GM23338 (cell line): Measurements from ENCODE around the gene PRKAG1. TPM values are rescaled to one million over a fixed set of nuclear protein-coding genes. Genes with fewer than 3 reads are reported as not detected.

ENCODE experiments used
- ATAC-seq: fragments of 200-7000 bp; cut with Tn5 transposase; 3 replicates; pipeline ENCODE4 v1.9.1; 2020
- DNase-seq: peaks from one replicate; pipeline ENCODE4 v3.0.0-alpha.2; 2015; ENCODE audit warnings: low spot score
- H2AFZ ChIP-seq: fragments of 200-600 bp; sonication (generic); 2 replicates; pipeline ENCODE4 v1.8.0; 2016; ENCODE audit warnings: antibody characterized with exemption, mild to moderate bottlenecking, moderate library complexity
- H3F3A ChIP-seq: fragments of 200-600 bp; sonication (generic); replicated peaks from 2 replicates; pipeline ENCODE4 v1.8.0; 2017; ENCODE audit warnings: antibody characterized with exemption, mixed run types, low read depth
- H3K27ac ChIP-seq: fragments of 200-600 bp; sonication (generic); 2 replicates; pipeline ENCODE4 v1.6.1; 2016; ENCODE audit warnings: low read depth
- H3K27me3 ChIP-seq: fragments of 200-600 bp; sonication (generic); 2 replicates; pipeline ENCODE4 v1.8.0; 2016; ENCODE audit warnings: mild to moderate bottlenecking, mixed run types, moderate library complexity; ENCODE audit not compliant: insufficient read depth
- H3K36me3 ChIP-seq: fragments of 200-600 bp; sonication (generic); 2 replicates; pipeline ENCODE4 v1.8.0; 2016; ENCODE audit warnings: mild to moderate bottlenecking; ENCODE audit not compliant: insufficient read depth
- H3K4me1 ChIP-seq: fragments of 200-600 bp; sonication (generic); 2 replicates; pipeline ENCODE4 v1.8.0; 2016; ENCODE audit warnings: mild to moderate bottlenecking, moderate library complexity; ENCODE audit not compliant: insufficient read depth
- H3K4me2 ChIP-seq: fragments of 200-600 bp; sonication (generic); 2 replicates; pipeline ENCODE4 v1.7.1; 2017; ENCODE audit warnings: mixed run types
- H3K4me3 ChIP-seq: fragments of 200-600 bp; sonication (generic); 2 replicates; pipeline ENCODE4 v1.6.1; 2016; ENCODE audit warnings: mixed run types
- H3K79me2 ChIP-seq: fragments of 200-600 bp; sonication (generic); replicated peaks from 2 replicates; pipeline ENCODE4 v1.8.0; 2017; ENCODE audit warnings: mild to moderate bottlenecking; ENCODE audit not compliant: insufficient read depth
- H3K9me2 ChIP-seq: fragments of 200-600 bp; sonication (generic); 2 replicates; pipeline ENCODE4 v1.8.0; 2017; ENCODE audit not compliant: insufficient read depth
- H4K20me1 ChIP-seq: fragments of 200-600 bp; sonication (generic); replicated peaks from 2 replicates; pipeline ENCODE4 v1.8.0; 2017; ENCODE audit warnings: mild to moderate bottlenecking; ENCODE audit not compliant: insufficient read depth
- H3K27ac Mint-ChIP-seq: 2 replicates; pipeline ENCODE4 v1.8.0; 2020; ENCODE audit warnings: inconsistent platforms, mild to moderate bottlenecking, moderate library complexity, mixed read lengths
- H3K27me3 Mint-ChIP-seq: 3 replicates; pipeline ENCODE4 v1.8.0; 2022; ENCODE audit warnings: low read depth, mild to moderate bottlenecking, moderate library complexity, mixed read lengths, inconsistent platforms; ENCODE audit not compliant: insufficient read depth, poor library complexity
- H3K36me3 Mint-ChIP-seq: 3 replicates; pipeline ENCODE4 v1.8.0; 2021; ENCODE audit warnings: low read depth, mild to moderate bottlenecking, inconsistent platforms, moderate library complexity, mixed read lengths
- H3K4me1 Mint-ChIP-seq: 3 replicates; pipeline ENCODE4 v1.8.0; 2020; ENCODE audit warnings: mild to moderate bottlenecking, inconsistent platforms, mixed read lengths
- H3K4me3 Mint-ChIP-seq: 3 replicates; pipeline ENCODE4 v1.8.0; 2021; ENCODE audit warnings: moderate library complexity, mild to moderate bottlenecking, inconsistent platforms, mixed read lengths
- H3K9me3 Mint-ChIP-seq: 3 replicates; pipeline ENCODE4 v1.8.0; 2020; ENCODE audit warnings: moderate library complexity, mild to moderate bottlenecking, inconsistent platforms, mixed read lengths
- CREB1 ChIP-seq: fragments of 250-450 bp; sonication (Bioruptor Pico); IDR thresholded peaks from 2 replicates; pipeline ENCODE4 v1.5.0; 2020; ENCODE audit warnings: low read depth, mild to moderate bottlenecking, moderate library complexity
- EZH2phosphoT487 ChIP-seq: fragments of 200-600 bp; sonication (generic); IDR thresholded peaks from one replicate; pipeline ENCODE4 v1.8.1; 2018; ENCODE audit warnings: antibody characterized with exemption; ENCODE audit not compliant: unreplicated experiment
- ZNF462 ChIP-seq: fragments of 250-450 bp; sonication (Bioruptor Pico); IDR thresholded peaks from 2 replicates; pipeline ENCODE4 v1.5.0; 2020; ENCODE audit warnings: mild to moderate bottlenecking, moderate library complexity
- polyA plus RNA-seq: library from polyadenylated mRNA; unstranded; fragments of >200 nt; fragmentation: Nextera tagmentation; extraction: Ambion mirVana; gene quantifications from 2 replicates; pipeline ENCODE4 v1.2.1, GENCODE V29; 2016
- total RNA-seq: library from RNA; depleted of rRNA; stranded (reverse); fragments of >200 nt; shearing (Covaris generic); gene quantifications from 2 replicates; pipeline ENCODE4 v1.2.3, GENCODE V29; 2014

Gene PRKAG1
- total and polyA plus RNA-seq, 2 experiments from 2014 or later = 19.9 to 35.4 TPM

DNA sequence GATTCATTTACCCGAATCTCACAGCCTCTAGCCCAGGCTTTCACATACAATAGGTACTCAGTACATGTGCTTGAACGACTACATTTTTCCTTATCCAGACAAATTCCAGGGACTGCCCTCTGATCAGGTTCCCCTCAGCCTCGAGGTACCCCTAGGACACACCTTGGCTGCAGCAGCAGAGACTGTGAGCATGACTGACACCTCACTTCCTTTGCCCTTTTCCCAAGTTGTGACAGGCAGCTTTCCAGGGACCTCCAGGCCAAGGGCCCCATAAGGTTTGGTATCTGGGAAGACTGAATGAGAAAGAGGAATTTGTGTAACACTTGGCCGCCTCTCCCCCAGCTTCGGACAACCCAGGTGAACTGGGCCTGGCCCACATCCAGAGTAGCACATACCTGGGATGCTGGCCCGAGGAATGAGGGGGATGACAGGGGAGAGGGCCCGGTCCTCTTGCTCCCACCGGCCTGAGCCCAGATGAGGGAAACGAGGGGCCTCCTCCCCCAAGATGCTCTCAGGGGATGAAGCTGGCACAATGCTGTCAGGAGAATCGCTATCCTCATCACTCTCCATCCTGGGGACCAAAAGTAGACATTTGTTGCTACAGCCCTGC is 10.2 kb upstream of the PRKAG1 start:
- no peaks in the 10 kb centered on the region for H3K27me3 ChIP-seq
- peaks cover 11% of the 10 kb centered on the region for H3K27me3 Mint-ChIP-seq
- no peaks in the 10 kb centered on the region for H3K9me3 Mint-ChIP-seq

More for the DNA sequence above, 10.2 kb upstream of the PRKAG1 start:
- no peaks in the 10 kb centered on the region for H3K4me1 ChIP-seq
- no peak overlapping the region for H2AFZ ChIP-seq
- H3F3A ChIP-seq = no peaks in the 10 kb centered on the region
- TF ChIP-seq EZH2phosphoT487 (no peak), ZNF462 (no peak), CREB1 (CRISPR knock-in tag) (no peak)
- no peak overlapping the region for H3K27ac ChIP-seq
- H3K4me2 ChIP-seq = no peak overlapping the region
- no peaks in the 10 kb centered on the region for H3K9me2 ChIP-seq
- no peak overlapping the region for H3K4me3 ChIP-seq
- no peak overlapping the region for H3K27ac Mint-ChIP-seq
- no peak for ATAC-seq
- DNase-seq = no peak
- no peak overlapping the region for H3K4me3 Mint-ChIP-seq
- H3K79me2 ChIP-seq = no peaks in the 10 kb centered on the region
- peaks cover 74% of the 10 kb centered on the region for H3K36me3 Mint-ChIP-seq
- peaks cover 36% of the 10 kb centered on the region for H3K36me3 ChIP-seq
- H3K4me1 Mint-ChIP-seq = no peaks in the 10 kb centered on the region
- peaks cover 16% of the 10 kb centered on the region for H4K20me1 ChIP-seq
